Spleen (tissue), 11 donors: ENCODE results near the gene NRXN3. TPM values are rescaled to one million over a fixed set of nuclear protein-coding genes. Genes with fewer than 3 reads are reported as not detected.

ENCODE experiments used
- DNase-seq: peaks from one replicate; pipeline ENCODE4 v3.0.0-alpha.2; 2020
- H3K27ac ChIP-seq, 8 donors: fragments of 200-600 bp; sonication (generic) in 7 of 8; 1 replicate in 4 of 8; 2 replicates in 4 of 8; pipeline versions ENCODE4 v1.5.0 to v1.8.0; 2016 to 2021; ENCODE audit warnings: inconsistent platforms in 4 of 8, mild to moderate bottlenecking in 4 of 8, moderate library complexity in 1 of 8
- H3K27me3 ChIP-seq, 7 donors: fragments of 200-600 bp; sonication (generic) in 6 of 7; replicated peaks in 1 of 7; 1 replicate in 4 of 7; 2 replicates in 3 of 7; pipeline versions ENCODE4 v1.5.0 to v1.8.0; 2016 to 2021; ENCODE audit warnings: inconsistent platforms in 3 of 7, mild to moderate bottlenecking in 1 of 7
- H3K36me3 ChIP-seq, 6 donors: fragments of 200-600 bp; sonication (generic) in 5 of 6; 1 replicate in 4 of 6; 2 replicates in 2 of 6; pipeline versions ENCODE4 v1.5.0 to v1.8.0; 2016 to 2021; ENCODE audit warnings: inconsistent platforms in 2 of 6
- H3K4me1 ChIP-seq, 6 donors: fragments of 200-600 bp; sonication (generic) in 5 of 6; 1 replicate in 3 of 6; 2 replicates in 3 of 6; pipeline versions ENCODE4 v1.5.0 to v1.8.0; 2016 to 2021; ENCODE audit warnings: inconsistent platforms in 3 of 6
- H3K4me3 ChIP-seq, 8 donors: fragments of 200-600 bp; sonication (generic) in 7 of 8; 1 replicate in 4 of 8; 2 replicates in 4 of 8; pipeline versions ENCODE4 v1.5.0 to v1.8.0; 2016 to 2021; ENCODE audit warnings: inconsistent platforms in 4 of 8, mild to moderate bottlenecking in 4 of 8, moderate library complexity in 2 of 8
- H3K9me3 ChIP-seq, 8 donors: fragments of 200-600 bp; sonication (generic) in 7 of 8; 1 replicate in 4 of 8; 2 replicates in 4 of 8; pipeline versions ENCODE4 v1.5.0 to v1.8.0; 2016 to 2021; ENCODE audit warnings: inconsistent platforms in 4 of 8
- POLR2A ChIP-seq, 3 donors: fragments of 450-650 bp; IDR thresholded peaks; one replicate each; pipeline ENCODE4 v1.5.1; 2017; ENCODE audit warnings: antibody characterized with exemption in 3 of 3, mild to moderate bottlenecking in 1 of 3
- POLR2AphosphoS5 ChIP-seq, 3 donors: sonication (generic); formaldehyde crosslinking; IDR thresholded peaks; one replicate each; pipeline ENCODE4 v1.5.1; 2017; ENCODE audit warnings: antibody characterized with exemption in 3 of 3
- WGBS, 5 donors: extraction: QIAGEN DNeasy Blood & Tissue Kit in 3 of 5; methylation state at CpG; one replicate each; pipeline versions ENCODE4 v1.1.5 to v1.1.7; 2013 to 2018; 5-methylcytosine and 5-hydroxymethylcytosine counted together
- intact Hi-C: fragments of 100-400 bp; cut with DNase I; formaldehyde crosslinking; loops from one replicate; pipeline ENCODE4 v1.15.0; 2023; ENCODE audit warnings: low total_unique reads
- polyA plus RNA-seq, 3 donors: library from polyadenylated mRNA; stranded (reverse); fragments of 200-250 nt; gene quantifications; one replicate each; pipeline ENCODE4 v1.2.1, GENCODE V29; 2013
- total RNA-seq, 7 donors: library from RNA; depleted of rRNA in 3 of 7; stranded (reverse); fragments of >200 nt in 3 of 7; fragmentation: NEBNext Ultra II Directional in 4 of 7; extraction: Animal tissue kit (Norgen Biotek cat#: 25700) in 4 of 7; gene quantifications; one replicate each; pipeline versions ENCODE4 v1.1.0 to v1.2.1, GENCODE V29; 2016 to 2021
- TF ChIP-seq, protein P1 (sequence below), 11 experiments: fragments of 200-600 bp in 7 of 11; fragments of 450-650 bp in 4 of 11; sonication (generic) in 4 of 11; IDR thresholded peaks in 8 of 11; conservative IDR thresholded peaks in 3 of 11; 1 replicate in 7 of 11; 2 replicates in 4 of 11; pipeline versions ENCODE4 v1.4.0 to v1.8.0; 2016 to 2021; ENCODE audit warnings: antibody characterized with exemption in 11 of 11, inconsistent platforms in 4 of 11, mild to moderate bottlenecking in 1 of 11
- donor health status: healthy with polysubstance abuse.
- donor health status: DM: no; HTN: no; CAD: no; lungs with moderate emphysema.
- donor health status: DM: no; HTN: no; CAD: no.
- donor health status: Bipolar disorder and iron deficiency.
- donor health status: healthy.
- donor health status: DM: no; HTN: no; CAD: no.
- donor health status: DM: yes; HTN: yes; CAD: no.

Gene NRXN3
- total and polyA plus RNA-seq, 10 donors = 0.21 to 11.5 (median 1.6) TPM

DNA sequence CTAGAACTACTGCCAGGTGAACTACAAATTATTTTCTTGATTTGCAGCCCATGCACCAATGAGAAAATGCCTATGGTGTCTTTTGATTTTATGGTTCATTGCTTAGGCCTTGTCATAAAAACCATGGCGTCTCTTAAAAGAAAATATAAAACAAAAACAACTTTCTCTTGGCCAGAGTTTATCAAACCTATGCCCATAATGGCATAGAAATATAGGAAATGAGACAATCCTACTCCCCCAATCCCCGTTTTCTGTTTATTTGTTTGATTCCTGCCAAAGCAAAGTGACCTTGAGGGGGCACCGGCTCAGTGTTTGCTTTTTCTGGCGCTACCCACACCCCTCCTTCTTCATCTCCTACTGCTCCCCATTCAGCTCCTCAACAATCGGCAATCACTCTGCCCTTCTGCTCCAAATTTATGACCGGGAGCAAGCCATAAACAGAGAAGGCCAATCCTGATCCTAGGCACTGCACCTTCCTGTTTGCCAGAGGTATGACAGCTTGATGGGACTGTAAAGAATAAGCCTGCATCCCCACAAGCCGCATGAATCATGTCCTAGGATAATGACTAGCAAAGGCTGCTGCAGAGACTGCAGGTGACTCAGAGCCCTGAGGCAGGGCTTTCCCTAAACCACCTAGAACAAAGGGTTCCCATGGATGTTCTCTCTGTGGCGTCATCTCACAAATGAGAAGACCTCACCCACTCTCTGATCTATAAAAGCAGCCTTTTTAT, 874.9 kb downstream of the NRXN3 start:
- Histone ChIP-seq H3K4me3 (no peak overlapping the region), H3K27me3 (no peaks in the 10 kb centered on the region), H3K4me1 (no peaks in the 10 kb centered on the region), H3K36me3 (no peaks in the 10 kb centered on the region), H3K27ac (no peak overlapping the region), H3K9me3 (peaks cover 0 to 15% (median 9%) of the 10 kb centered on the region in 8 donors)
- intact Hi-C loops = no loop called here
- no peak for DNase-seq
- WGBS, 5 donors = 53 to 82% (median 63%) methylated on average over 8 of the region's 8 CpGs
- no peak for TF ChIP-seq POLR2A (IDR thresholded peaks at IDR 0.05)
- TF ChIP-seq, protein P1, sequence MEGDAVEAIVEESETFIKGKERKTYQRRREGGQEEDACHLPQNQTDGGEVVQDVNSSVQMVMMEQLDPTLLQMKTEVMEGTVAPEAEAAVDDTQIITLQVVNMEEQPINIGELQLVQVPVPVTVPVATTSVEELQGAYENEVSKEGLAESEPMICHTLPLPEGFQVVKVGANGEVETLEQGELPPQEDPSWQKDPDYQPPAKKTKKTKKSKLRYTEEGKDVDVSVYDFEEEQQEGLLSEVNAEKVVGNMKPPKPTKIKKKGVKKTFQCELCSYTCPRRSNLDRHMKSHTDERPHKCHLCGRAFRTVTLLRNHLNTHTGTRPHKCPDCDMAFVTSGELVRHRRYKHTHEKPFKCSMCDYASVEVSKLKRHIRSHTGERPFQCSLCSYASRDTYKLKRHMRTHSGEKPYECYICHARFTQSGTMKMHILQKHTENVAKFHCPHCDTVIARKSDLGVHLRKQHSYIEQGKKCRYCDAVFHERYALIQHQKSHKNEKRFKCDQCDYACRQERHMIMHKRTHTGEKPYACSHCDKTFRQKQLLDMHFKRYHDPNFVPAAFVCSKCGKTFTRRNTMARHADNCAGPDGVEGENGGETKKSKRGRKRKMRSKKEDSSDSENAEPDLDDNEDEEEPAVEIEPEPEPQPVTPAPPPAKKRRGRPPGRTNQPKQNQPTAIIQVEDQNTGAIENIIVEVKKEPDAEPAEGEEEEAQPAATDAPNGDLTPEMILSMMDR (IDR thresholded peaks at IDR 0.05 in 8 of 11, conservative IDR thresholded peaks at IDR 0.05 in 3 of 11) = no peak
- no peak for TF ChIP-seq POLR2AphosphoS5 (IDR thresholded peaks at IDR 0.05)

DNA sequence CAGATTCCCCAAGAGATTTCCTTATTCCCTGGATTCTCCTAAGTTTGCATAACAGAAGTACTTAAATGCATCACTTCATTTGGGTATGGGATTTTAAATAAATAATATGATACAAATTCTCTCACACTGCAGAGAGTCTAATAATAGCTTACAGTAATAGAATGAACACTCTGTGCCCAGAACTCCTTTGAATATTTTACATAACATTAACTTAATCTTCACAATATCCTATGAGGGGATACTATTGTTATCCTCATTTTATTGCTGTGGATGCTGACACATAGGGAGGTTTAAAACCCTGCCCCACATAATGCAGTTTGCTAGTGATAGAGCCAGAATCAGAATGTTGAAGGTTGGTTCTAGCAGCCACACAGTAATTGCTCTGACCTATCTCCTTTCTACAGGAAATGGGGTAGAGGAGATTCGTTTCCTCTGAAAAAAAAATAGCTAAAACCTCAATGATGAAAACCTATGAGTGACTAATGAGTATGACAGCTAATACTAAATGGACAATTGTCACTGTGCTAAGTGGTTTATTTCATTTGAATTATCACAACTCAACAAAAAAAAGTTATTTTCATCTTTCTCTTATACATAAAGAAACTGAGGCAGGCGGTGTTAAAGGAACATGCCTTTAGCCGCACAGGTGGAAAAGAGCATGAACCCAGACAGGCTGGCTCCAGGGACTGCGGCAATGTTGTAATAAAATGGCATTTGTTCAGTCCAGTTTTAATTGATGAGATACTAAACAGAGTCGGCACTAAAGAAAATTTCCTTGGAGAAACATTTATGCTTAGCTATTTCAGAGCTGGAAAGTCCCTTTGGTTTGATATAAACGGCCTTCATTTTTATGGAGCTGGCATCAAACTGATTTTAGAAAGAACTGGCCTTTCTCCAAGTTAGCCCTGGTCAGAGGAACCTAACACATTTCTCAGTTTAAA, 880.9 kb downstream of the NRXN3 start:
- H3K27ac ChIP-seq = peak overlapping the region in 2 of 8 donors; percentile 7
- peaks cover 0 to 10% (median 0%) of the 10 kb centered on the region in 6 donors for H3K4me1 ChIP-seq
- WGBS, 5 donors = 50 to 64% (median 57%) methylated on average over 6 of the region's 6 CpGs
- no peak for DNase-seq
- H3K4me3 ChIP-seq = no peak overlapping the region
- H3K9me3 ChIP-seq = no peaks in the 10 kb centered on the region
- no peaks in the 10 kb centered on the region for H3K36me3 ChIP-seq
- no peaks in the 10 kb centered on the region for H3K27me3 ChIP-seq
- intact Hi-C loops = no loop called here
- TF ChIP-seq, protein P1 (IDR thresholded peaks at IDR 0.05 in 8 of 11, conservative IDR thresholded peaks at IDR 0.05 in 3 of 11) = no peak
- TF ChIP-seq POLR2A (IDR thresholded peaks at IDR 0.05) = no peak
- TF ChIP-seq POLR2AphosphoS5 (IDR thresholded peaks at IDR 0.05) = no peak

DNA sequence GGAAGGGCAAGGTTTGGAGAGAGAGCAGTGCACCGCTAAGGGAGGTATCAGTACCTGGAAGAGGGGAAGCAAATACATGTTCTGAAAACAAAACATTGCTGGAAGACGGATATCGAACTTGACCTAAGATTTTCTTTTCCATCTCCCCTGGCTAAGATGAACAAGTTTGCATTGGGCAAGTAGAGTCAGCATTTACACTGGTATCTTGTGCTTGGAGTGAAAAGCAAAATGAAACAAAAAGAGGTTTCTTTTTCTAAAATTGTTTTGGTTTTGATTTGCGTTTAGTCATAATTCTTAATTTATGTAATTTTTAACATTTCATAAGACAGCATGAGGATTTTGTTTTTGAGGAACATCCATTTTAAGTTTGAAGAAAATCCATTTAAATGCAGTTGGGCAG, 881.6 kb downstream of the NRXN3 start:
- Histone ChIP-seq H3K9me3 (no peaks in the 10 kb centered on the region), H3K4me1 (peaks cover 0 to 10% (median 0%) of the 10 kb centered on the region in 6 donors), H3K4me3 (no peak overlapping the region), H3K27ac (peak overlapping the region in 2 of 8 donors; percentile 7), H3K36me3 (no peaks in the 10 kb centered on the region), H3K27me3 (no peaks in the 10 kb centered on the region)
- WGBS, 5 donors = 73 to 86% (median 77%) methylated on average over 4 of the region's 4 CpGs
- intact Hi-C loops = no loop called here
- DNase-seq = no peak
- TF ChIP-seq POLR2AphosphoS5 (IDR thresholded peaks at IDR 0.05) = no peak
- TF ChIP-seq, protein P1 (IDR thresholded peaks at IDR 0.05 in 8 of 11, conservative IDR thresholded peaks at IDR 0.05 in 3 of 11) = no peak

DNA sequence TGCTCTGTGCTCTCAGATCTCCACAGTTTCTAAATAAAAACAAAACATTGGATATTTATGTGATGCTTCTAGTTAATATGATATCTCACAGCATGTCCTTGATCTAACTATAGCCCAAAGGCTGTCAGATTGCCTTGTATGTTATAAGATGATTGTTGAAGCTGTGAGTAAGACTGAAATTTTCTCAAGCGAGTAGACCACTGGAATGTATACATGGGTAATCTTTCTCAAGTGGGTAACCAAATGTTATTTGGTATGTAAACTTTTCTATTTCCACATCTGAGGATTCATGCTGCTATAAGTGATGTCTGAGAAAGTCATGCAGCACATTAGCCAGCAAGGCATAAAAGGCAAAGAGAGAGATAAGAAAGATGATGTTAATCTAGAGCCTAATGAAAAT, 886.7 kb downstream of the NRXN3 start:
- H3K4me1 ChIP-seq = no peaks in the 10 kb centered on the region
- WGBS, 5 donors = 80 to 94% (median 82%) methylated on average over 1 of the region's 1 CpG
- TF ChIP-seq POLR2AphosphoS5 (IDR thresholded peaks at IDR 0.05) (no peak), POLR2A (IDR thresholded peaks at IDR 0.05) (no peak)
- TF ChIP-seq, protein P1 (IDR thresholded peaks at IDR 0.05 in 8 of 11, conservative IDR thresholded peaks at IDR 0.05 in 3 of 11) = no peak
- H3K9me3 ChIP-seq = no peaks in the 10 kb centered on the region
- H3K4me3 ChIP-seq = no peak overlapping the region
- H3K27ac ChIP-seq = no peak overlapping the region
- H3K36me3 ChIP-seq = no peaks in the 10 kb centered on the region
- intact Hi-C loops = no loop called here
- H3K27me3 ChIP-seq = no peaks in the 10 kb centered on the region
- DNase-seq = no peak
